HG03097 (cell line): ENCODE measurements around the gene RPL35A.
A peak's percentile ranks its signal among the peaks of the same experiment; 100 is the strongest.
"Not testable (repeated sequence)": the region's sequence is repeated elsewhere in the genome, so short reads cannot be mapped to it uniquely, and the experiment has no call there.

Experiments
- ATAC-seq: cut with Tn5 transposase; IDR thresholded peaks from one replicate; pipeline ENCODE4 v1.9.1; 2021; ENCODE audit not compliant: unreplicated experiment, low FRiP score

The RPL35A gene

DNA sequence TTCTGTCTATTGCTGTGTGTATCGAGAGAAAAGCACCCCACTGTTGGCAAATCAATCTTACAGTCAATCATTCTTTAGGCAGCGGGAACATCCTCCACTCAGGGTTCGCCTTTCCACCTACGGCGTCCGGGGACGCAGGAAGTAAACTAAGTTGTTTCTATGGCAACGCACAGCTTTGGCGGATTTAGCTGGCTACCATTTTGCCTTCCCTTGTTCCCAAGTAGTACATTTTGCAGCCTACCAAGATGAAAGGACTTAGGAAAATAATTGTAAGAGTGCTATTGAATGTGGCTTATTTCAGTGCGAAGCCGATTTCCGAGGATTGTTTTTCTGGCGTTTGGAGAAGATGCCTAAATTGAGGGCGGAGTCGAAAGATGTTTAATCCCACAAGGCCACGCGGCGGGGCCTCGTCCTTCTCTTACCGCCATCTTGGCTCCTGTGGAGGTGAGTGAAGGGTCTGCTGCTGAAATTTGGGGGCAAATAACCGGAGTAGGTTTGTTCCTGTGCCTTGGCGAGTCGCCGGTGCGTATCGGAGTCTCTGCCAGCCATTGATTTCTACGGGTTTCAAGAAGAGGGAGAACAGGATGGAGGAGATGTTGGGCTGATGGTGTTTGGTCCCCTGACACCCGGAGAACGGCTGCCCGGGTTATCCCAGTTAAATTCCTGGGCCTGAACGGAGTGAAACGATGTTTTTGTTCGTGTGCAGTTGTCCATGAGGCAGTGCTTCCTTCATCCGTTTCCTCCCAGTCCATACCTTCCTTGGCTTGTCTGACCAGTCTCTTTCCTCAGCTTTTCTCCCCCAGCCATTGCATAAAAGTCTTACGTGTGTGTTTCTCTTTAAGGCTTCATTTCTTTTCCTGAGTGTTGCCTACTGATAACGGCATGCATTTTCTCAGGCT lies at the start of gene RPL35A:
RPL35A (plus strand) TSS at position 413 of the 899 bp plus-strand sequence. CDS start 778 bp downstream, outside the sequence.
- ATAC-seq = peak; percentile 81

DNA sequence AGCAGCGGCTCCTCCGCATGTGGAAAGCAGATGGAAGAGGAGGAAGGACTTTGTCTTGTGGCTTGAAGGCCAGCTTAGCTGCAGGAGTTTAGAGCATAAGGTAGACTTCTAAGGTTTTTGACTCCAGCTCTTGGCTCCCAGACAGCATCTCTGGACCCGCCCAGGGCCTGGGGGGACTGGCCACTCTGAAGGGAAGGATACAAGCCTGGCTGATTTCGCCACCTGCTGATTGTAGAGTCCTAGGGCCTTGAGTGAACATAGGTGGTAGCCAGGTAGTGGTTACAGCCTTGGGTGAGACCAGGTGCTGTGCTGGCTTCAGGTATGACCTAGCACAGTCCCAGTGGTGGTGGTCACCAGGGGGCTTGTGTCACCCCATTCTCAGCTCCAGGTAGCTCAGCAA lies 48.4 kb upstream of the RPL35A start:
- ATAC-seq = no peak

GRCh38 chr3:197906023-197906849 lies 43.8 kb upstream of the RPL35A start:
- no peak for ATAC-seq

DNA sequence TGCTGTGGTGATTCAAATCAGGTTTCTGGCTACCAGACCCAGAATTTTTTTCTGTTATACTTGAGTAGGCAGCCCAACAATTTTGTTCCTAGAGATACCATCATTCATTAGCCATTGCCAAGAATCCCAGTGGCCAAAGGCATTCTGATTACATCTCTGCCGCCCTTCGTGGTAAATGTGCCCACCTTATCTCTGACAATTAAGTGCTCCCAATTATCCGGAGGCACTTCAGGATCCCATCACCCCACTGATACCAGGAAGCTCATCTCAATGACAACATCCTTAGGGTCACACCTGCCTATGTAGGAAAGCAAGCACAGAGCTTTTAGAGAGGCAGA lies 43.2 kb upstream of the RPL35A start:
- ATAC-seq = no peak

- no peak for ATAC-seq
Observed at GRCh38 chr3:197907196-197907595, 42.8 kb upstream of the RPL35A start.

DNA sequence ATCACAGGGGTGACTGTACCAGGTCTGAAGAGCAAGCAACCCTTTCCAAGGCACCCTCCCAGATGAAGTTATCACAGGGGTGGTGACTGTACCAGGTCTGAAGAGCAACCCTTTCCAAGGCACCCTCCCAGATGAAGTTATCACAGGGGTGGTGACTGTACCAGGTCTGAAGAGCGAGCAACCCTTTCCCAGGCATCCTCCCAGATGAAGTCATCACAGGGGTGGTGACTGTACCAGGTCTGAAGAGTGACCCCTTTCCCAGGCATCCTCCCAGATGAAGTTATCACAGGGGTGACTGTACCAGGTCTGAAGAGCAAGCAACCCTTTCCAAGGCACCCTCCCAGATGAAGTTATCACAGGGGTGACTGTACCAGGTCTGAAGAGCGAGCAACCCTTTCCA lies 41.4 kb upstream of the RPL35A start:
- not testable (repeated sequence) for ATAC-seq

DNA sequence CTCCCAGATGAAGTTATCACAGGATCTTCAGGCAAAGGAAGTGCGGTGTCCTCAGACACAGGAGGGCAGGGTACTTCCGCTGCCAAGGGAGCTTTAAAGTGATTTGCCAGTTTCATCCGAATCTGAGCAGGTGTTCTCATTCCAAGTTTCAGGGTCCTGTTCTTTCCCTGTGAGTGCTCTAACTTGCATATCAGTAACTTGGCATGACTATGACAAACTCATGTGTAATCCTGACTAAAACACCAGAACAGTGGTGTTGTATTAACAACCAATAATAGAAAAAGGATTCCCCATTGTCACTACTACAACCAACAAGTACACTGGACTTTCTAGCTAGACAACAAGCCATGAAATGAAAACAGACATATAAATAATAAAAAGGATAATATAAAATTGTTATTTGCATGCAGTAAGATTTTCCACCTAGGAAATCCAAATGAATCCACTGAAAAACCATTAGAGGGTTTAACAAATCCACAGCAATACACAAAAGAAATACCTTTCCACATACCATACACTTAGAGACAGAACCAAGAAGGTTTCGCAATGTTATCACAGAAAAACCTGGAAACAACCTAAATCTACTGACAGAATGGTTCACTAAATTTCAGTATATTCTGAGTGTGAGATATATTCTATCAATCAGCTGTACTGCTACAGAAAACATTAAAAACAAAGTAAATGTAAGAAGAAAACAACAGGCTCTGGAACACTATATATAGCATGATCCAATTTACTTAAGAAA lies 40.9 kb upstream of the RPL35A start:
- ATAC-seq = no peak

DNA sequence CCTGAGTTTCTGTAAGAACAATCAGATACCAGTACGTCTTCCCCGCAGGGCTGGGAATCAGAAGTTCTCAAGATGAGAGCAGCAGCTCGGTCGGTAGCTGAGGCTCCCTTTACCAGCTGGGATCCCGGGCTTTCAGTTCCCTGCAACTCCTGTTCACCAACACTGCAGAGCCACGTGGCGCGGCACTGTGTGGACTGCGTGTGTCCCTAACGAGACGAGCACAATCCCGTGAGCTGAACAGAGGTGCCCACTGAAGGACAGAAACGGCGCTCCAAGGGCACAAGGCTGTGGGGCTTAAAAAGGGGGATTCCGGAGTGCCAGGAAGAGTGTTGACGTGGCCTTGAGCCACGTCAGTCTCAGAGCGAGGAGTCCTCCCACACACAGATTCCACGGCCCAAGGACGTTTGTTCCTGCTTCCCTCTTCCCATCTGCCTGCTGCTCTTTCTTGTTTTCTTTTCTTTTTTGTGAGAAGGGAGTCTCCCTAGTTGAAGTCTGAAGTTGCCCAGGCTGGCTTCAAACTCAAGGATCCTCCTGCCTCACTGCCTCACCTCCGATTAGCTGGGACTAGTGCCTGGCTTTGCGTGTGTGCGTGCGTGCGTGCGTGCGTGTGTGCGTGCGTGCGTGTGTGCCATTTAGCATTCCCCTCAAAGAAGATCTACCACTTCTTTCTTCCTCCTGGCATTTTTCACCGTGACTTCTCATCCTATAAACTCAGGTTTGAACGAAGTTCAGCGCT lies 37.1 kb upstream of the RPL35A start:
- ATAC-seq = no peak

- ATAC-seq = no peak
Observed at GRCh38 chr3:197913641-197914380, 36.2 kb upstream of the RPL35A start.

DNA sequence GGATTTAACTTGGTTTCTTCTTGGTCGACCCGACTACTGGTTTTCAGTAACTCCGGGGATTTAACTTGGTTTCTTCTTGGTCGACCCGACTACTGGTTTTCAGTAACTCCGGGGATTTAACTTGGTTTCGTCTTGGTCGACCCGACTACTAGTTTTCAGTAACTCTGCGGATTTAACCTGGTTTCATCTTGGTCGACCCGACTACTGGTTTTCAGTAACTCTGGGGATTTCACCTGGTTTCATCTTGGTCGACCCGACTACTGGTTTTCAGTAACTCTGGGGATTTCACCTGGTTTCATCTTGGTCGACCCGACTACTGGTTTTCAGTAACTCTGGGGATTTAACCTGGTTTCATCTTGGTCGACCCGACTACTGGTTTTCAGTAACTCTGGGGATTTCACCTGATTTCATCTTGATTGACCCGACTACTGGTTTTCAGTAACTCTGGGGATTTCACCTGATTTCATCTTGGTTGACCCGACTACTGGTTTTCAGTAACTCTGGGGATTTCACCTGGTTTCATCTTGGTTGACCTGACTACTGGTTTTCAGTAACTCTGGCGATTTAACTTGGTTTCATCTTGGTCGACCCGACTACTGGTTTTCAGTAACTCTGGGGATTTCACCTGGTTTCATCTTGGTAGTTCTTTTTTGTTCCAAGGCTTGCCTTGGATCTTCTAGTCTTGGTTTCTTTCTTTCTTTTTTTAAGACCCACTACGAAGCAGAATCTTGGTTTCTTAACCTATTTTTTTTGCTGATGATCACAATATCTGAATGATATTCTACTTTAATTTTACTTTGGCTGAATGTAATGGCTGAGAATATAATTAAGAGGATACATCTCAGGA lies 28.3 kb upstream of the RPL35A start:
- ATAC-seq = not testable (repeated sequence)

- no peak for ATAC-seq
Observed at GRCh38 chr3:197926418-197926817, 23.6 kb upstream of the RPL35A start.

GRCh38 chr3:197927578-197927977 lies 22.4 kb upstream of the RPL35A start:
- not testable (repeated sequence) for ATAC-seq

DNA sequence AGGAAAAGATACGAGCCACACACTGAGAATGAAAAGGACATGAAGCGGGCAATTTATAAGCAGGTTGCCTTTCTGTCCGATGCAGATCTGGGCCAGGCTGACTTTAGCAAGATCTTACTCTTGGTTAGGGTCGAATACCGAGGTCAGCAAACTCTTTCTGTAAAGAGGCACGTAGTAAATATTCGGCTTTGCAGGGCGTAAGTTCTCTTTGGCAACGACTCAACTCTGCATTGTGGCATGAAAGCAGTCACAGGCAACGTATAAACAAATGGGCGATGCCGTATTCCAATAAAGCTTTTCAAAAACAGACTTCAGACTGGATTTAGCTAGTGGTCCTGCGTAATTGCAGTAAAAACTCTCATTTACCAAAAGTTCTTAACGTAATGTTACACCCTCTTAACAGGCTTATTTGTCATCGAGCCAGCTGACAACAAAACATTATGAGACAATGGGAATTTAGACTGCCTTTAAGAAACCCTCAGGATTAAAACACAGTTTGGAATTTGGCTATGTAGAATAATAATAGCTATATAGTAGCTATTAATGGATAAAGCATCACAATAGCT lies 13.1 kb upstream of the RPL35A start:
- ATAC-seq = no peak

GRCh38 chr3:197940745-197941384 lies 9.1 kb upstream of the RPL35A start:
- no peak for ATAC-seq

GRCh38 chr3:197942956-197943556 lies 6.9 kb upstream of the RPL35A start:
- ATAC-seq = no peak

DNA sequence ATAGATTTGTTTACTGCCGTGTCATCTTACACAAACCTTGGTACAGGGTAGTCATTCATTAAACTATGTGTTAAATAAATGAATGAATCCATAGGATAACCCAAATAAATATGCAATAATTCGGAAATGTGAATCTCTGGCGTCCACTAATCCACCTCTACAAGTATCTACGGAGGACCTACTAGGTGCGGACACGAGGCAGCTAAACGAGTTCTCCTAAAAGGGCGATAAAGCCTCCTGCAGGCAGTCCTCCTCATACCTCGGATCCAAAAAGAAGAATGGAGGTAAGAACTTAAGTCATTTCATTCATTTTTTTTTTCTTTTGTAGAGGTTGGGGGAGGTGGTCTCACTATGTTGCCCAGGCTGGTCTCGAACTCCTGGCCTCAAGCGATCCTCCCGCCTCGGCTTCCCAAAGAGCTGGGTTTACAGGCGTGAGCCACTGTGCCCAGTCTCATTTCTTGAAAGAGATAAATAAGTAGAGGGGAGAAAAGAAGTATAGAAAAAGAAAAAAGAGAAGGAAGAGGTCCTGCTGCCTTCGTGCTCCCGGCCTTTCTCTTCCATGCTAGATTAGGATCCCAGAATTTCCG lies 706 bp upstream of the RPL35A start:
- ATAC-seq = no peak

GRCh38 chr3:197950677-197951061 lies 679 bp downstream of the RPL35A start:
- ATAC-seq = no peak
